HCT116 (cell line): ENCODE measurements around the gene PDE4D.

Source experiments
- CTCF ChIP-seq, 3 experiments: fragments of 200-600 bp in 1 of 3; sonication (generic) in 1 of 3; IDR thresholded peaks in 2 of 3; conservative IDR thresholded peaks in 1 of 3; 2 replicates each; pipeline ENCODE4 v1.5.1; 2012 to 2017; ENCODE audit warnings: low read depth in 2 of 3, low read length in 2 of 3, antibody characterized with exemption in 1 of 3, borderline replicate concordance in 1 of 3, control low read depth in 1 of 3, mild to moderate bottlenecking in 1 of 3, mixed read lengths in 1 of 3, mixed run types in 1 of 3, moderate library complexity in 1 of 3; ENCODE audit not compliant: insufficient read depth in 1 of 3
- EGR1 ChIP-seq: IDR thresholded peaks from 2 replicates; pipeline ENCODE4 v1.6.1; 2012; ENCODE audit warnings: low read depth
- REST ChIP-seq: IDR thresholded peaks from 2 replicates; pipeline ENCODE4 v1.6.1; 2012; ENCODE audit warnings: low read depth

GRCh38 chr5:59559323-59559722 is 334.2 kb downstream of the PDE4D start:
- no peak for TF ChIP-seq EGR1
- TF ChIP-seq REST: no peak
- TF ChIP-seq CTCF (IDR thresholded peaks at IDR 0.05 in 2 of 3, conservative IDR thresholded peaks at IDR 0.05 in 1 of 3; ENCODE audit: borderline replicate concordance in 1 of 3, insufficient read depth in 1 of 3, low read depth in 2 of 3, low read length in 2 of 3): no peak
